ENCODE measurements around the gene OBSCN. TPM values are rescaled to one million over a fixed set of nuclear protein-coding genes. Genes with fewer than 3 reads are reported as not detected.

Gene OBSCN
- total RNA-seq, 1 experiment from 2014 or later, result 33.3 TPM

- Histone ChIP-seq H2BK5ac (ENCODE audit: insufficient read length, low read length) (no peak overlapping the region), H3K9ac (ENCODE audit: extremely low read depth, insufficient read length, low read length) (no peak overlapping the region), H4K5ac (ENCODE audit: insufficient read length, low read depth, low read length) (no peak overlapping the region), H4K91ac (ENCODE audit: insufficient read length, low read depth, low read length) (no peak overlapping the region), H4K8ac (replicated peaks; ENCODE audit: insufficient read length, low read depth, low read length) (no peak overlapping the region), H2BK12ac (ENCODE audit: insufficient read length, low read depth, low read length) (no peak overlapping the region), H3K23me2 (ENCODE audit: insufficient read length, low read depth, low read length, poor library complexity, severe bottlenecking) (no peaks in the 10 kb centered on the region), H2AFZ (ENCODE audit: low read length) (no peak overlapping the region), H3K14ac (ENCODE audit: insufficient read depth, low read length) (no peak overlapping the region), H3K23ac (ENCODE audit: insufficient read length, low read depth, low read length) (no peak overlapping the region), H3K18ac (ENCODE audit: insufficient read length, low read depth, low read length) (no peak overlapping the region), H3K9me3 (ENCODE audit: control insufficient read depth, low read depth, low read length) (no peaks in the 10 kb centered on the region), H3K79me2 (ENCODE audit: insufficient read depth, low read length) (no peaks in the 10 kb centered on the region), H3K27ac (ENCODE audit: insufficient read length, low read depth, low read length) (no peak overlapping the region), H4K20me1 (ENCODE audit: control insufficient read depth, insufficient read depth, insufficient read length) (no peaks in the 10 kb centered on the region), H3K79me1 (ENCODE audit: insufficient read depth, low read depth, low read length, poor library complexity, severe bottlenecking) (no peaks in the 10 kb centered on the region), H3K27me3 (ENCODE audit: insufficient read depth, low read length) (no peaks in the 10 kb centered on the region), H3K4ac (ENCODE audit: low read depth, low read length) (no peak overlapping the region), H2BK120ac (ENCODE audit: low read depth, low read length, poor library complexity, severe bottlenecking) (no peak overlapping the region), H2BK20ac (ENCODE audit: low read depth, low read length, poor library complexity, severe bottlenecking) (no peak overlapping the region), H3K4me1 (ENCODE audit: insufficient read depth, low read length) (no peaks in the 10 kb centered on the region), H2BK15ac (ENCODE audit: low read depth, low read length) (no peak overlapping the region), H3K56ac (ENCODE audit: insufficient read length, low read depth, low read length) (no peak overlapping the region), H3K4me2 (ENCODE audit: insufficient read depth, insufficient read length, low read length) (no peak overlapping the region), H3T11ph (ENCODE audit: low read length) (no peak overlapping the region), H2AK5ac (ENCODE audit: insufficient read length, low read length) (no peak overlapping the region)
- no CpG with 5 or more reads among the region's 14 CpGs for WGBS (ENCODE audit: extremely low coverage, insufficient read length, low lambda C conversion rate)
- DNase-seq, result no peak
- Mint-ChIP-seq H3K27ac (no peak overlapping the region), H3K27me3 (ENCODE audit: low read depth) (peaks cover 3% of the 10 kb centered on the region; the same call in 1 of the 2 replicates), H3K36me3 (ENCODE audit: insufficient read depth in 1 of 3, low read depth in 3 of 3) (peaks cover 4 to 11% (median 10%) of the 10 kb centered on the region in 3 experiments), H3K4me3 (no peak overlapping the region), H3K4me1 (no peaks in the 10 kb centered on the region), H3K9me3 (peaks cover 7 to 8% of the 10 kb centered on the region in 2 experiments)
- TF ChIP-seq, protein P1, sequence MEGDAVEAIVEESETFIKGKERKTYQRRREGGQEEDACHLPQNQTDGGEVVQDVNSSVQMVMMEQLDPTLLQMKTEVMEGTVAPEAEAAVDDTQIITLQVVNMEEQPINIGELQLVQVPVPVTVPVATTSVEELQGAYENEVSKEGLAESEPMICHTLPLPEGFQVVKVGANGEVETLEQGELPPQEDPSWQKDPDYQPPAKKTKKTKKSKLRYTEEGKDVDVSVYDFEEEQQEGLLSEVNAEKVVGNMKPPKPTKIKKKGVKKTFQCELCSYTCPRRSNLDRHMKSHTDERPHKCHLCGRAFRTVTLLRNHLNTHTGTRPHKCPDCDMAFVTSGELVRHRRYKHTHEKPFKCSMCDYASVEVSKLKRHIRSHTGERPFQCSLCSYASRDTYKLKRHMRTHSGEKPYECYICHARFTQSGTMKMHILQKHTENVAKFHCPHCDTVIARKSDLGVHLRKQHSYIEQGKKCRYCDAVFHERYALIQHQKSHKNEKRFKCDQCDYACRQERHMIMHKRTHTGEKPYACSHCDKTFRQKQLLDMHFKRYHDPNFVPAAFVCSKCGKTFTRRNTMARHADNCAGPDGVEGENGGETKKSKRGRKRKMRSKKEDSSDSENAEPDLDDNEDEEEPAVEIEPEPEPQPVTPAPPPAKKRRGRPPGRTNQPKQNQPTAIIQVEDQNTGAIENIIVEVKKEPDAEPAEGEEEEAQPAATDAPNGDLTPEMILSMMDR (conservative IDR thresholded peaks at IDR 0.05), result no peak
These were observed 109.6 kb downstream of the OBSCN start for GRCh38 chr1:228317411-228317828.

All from H9 (cell line).